Endothelial cell (in vitro differentiated cells): ENCODE measurements around the gene ALKBH8. TPM values are rescaled to one million over a fixed set of nuclear protein-coding genes. Genes with fewer than 3 reads are reported as not detected.
A peak's percentile ranks its signal among the peaks of the same experiment; 100 is the strongest.
"Not testable (repeated sequence)": the region's sequence is repeated elsewhere in the genome, so short reads cannot be mapped to it uniquely, and the experiment has no call there.

Experiments used
- DNase-seq: peaks from one replicate; pipeline ENCODE4 v3.0.0; 2021; ENCODE audit warnings: low spot score
- H3K27ac Mint-ChIP-seq: one replicate; pipeline ENCODE4 v1.8.0; 2021; ENCODE audit warnings: mixed read lengths, inconsistent platforms; ENCODE audit not compliant: unreplicated experiment
- H3K27me3 Mint-ChIP-seq: one replicate; pipeline ENCODE4 v1.8.0; 2021; ENCODE audit warnings: mild to moderate bottlenecking, moderate library complexity, mixed read lengths, inconsistent platforms; ENCODE audit not compliant: unreplicated experiment
- H3K36me3 Mint-ChIP-seq: one replicate; pipeline ENCODE4 v1.8.0; 2021; ENCODE audit warnings: mild to moderate bottlenecking, low read depth, mixed read lengths, inconsistent platforms; ENCODE audit not compliant: unreplicated experiment
- H3K4me1 Mint-ChIP-seq: one replicate; pipeline ENCODE4 v1.8.0; 2021; ENCODE audit warnings: mild to moderate bottlenecking, mixed read lengths, inconsistent platforms; ENCODE audit not compliant: unreplicated experiment
- H3K4me3 Mint-ChIP-seq: one replicate; pipeline ENCODE4 v1.8.0; 2021; ENCODE audit warnings: mild to moderate bottlenecking, mixed read lengths, inconsistent platforms; ENCODE audit not compliant: unreplicated experiment
- H3K9me3 Mint-ChIP-seq: one replicate; pipeline ENCODE4 v1.8.0; 2021; ENCODE audit warnings: mixed read lengths, inconsistent platforms; ENCODE audit not compliant: unreplicated experiment
- CTCF ChIP-seq: fragments of 200-600 bp; sonication (generic); IDR thresholded peaks from one replicate; pipeline ENCODE4 v1.5.0; 2021; ENCODE audit warnings: antibody characterized with exemption; ENCODE audit not compliant: unreplicated experiment
- total RNA-seq: library from RNA; stranded (reverse); fragmentation: NEBNext Ultra II Directional; extraction: Animal tissue kit (Norgen Biotek cat#: 25700); gene quantifications from one replicate; pipeline ENCODE4 v1.2.1, GENCODE V29; 2021; ENCODE audit not compliant: unreplicated experiment

ALKBH8 gene
- total RNA-seq, 1 donor from 2014 or later = 8.4 TPM

DNA sequence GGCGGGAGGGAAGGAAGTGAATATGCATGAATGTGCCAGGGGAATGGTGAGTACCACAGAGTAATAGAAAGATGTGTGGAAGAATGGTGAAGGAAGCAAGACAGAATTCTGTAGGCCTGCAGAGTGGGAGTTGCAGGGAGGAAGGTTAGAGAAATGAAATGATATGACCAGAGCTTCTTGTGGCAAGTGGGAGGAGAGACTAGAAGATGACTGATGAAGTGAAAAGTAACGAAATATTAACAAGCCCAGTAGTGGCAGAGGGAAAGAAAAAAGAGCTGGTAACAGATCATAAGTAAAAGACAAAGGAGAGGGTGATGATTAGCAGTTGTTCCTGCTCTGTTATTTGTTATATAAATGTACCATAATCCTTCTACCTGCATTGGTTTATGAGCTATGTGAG is 1.0 kb upstream of the ALKBH8 start:
- no peak overlapping the region for H3K27ac Mint-ChIP-seq
- peaks cover 1% of the 10 kb centered on the region for H3K27me3 Mint-ChIP-seq
- H3K4me3 Mint-ChIP-seq = peak overlapping the region; percentile 93
- H3K4me1 Mint-ChIP-seq = peaks cover 16% of the 10 kb centered on the region
- TF ChIP-seq CTCF = no peak
- DNase-seq = no peak
- H3K9me3 Mint-ChIP-seq = no peaks in the 10 kb centered on the region
- no peaks in the 10 kb centered on the region for H3K36me3 Mint-ChIP-seq

- not testable (repeated sequence) for DNase-seq
Observed at GRCh38 chr11:107565955-107566501, 493 bp upstream of the ALKBH8 start.

GRCh38 chr11:107564877-107565218 is 687 bp downstream of the ALKBH8 start:
- no peaks in the 10 kb centered on the region for H3K36me3 Mint-ChIP-seq
- peak overlapping the region; percentile 79 for H3K27ac Mint-ChIP-seq
- no peak for DNase-seq
- no peak for TF ChIP-seq CTCF
- peak overlapping the region; percentile 93 for H3K4me3 Mint-ChIP-seq
- peaks cover 16% of the 10 kb centered on the region for H3K4me1 Mint-ChIP-seq
- peaks cover 1% of the 10 kb centered on the region for H3K27me3 Mint-ChIP-seq
- H3K9me3 Mint-ChIP-seq = no peaks in the 10 kb centered on the region

More at GRCh38 chr11:107565955-107566501, 493 bp upstream of the ALKBH8 start:
- H3K27me3 Mint-ChIP-seq, H3K36me3 Mint-ChIP-seq, H3K9me3 Mint-ChIP-seq: not testable (repeated sequence)
- peaks cover 16% of the 10 kb centered on the region for H3K4me1 Mint-ChIP-seq
- H3K4me3 Mint-ChIP-seq = peak overlapping the region; percentile 93
- H3K27ac Mint-ChIP-seq = peak overlapping the region; percentile 79

DNA sequence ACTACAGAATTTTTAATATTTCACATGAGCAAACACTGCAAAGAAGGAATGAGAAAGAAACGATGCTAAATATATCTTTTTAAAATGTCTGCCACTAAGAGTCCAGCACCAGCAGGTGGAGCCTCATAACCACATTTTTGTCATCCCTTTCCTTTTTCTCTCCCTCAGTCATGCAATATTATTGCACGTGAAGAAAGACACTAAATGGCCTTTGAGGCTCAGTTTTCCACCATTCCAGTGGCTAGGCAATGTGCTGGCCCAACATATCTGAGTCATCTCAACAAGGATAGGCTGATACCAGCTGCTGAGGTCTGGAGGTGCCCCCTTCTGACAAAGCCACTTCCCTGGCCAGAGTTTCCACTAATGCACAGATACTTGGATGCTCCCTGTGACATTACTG is 1.8 kb downstream of the ALKBH8 start:
- no peak overlapping the region for H3K4me3 Mint-ChIP-seq
- peak; percentile 18 for DNase-seq
- H3K27ac Mint-ChIP-seq = no peak overlapping the region
- no peaks in the 10 kb centered on the region for H3K36me3 Mint-ChIP-seq
- peaks cover 16% of the 10 kb centered on the region for H3K4me1 Mint-ChIP-seq
- peaks cover 1% of the 10 kb centered on the region for H3K27me3 Mint-ChIP-seq
- TF ChIP-seq CTCF = peak; percentile 52
- no peaks in the 10 kb centered on the region for H3K9me3 Mint-ChIP-seq

DNA sequence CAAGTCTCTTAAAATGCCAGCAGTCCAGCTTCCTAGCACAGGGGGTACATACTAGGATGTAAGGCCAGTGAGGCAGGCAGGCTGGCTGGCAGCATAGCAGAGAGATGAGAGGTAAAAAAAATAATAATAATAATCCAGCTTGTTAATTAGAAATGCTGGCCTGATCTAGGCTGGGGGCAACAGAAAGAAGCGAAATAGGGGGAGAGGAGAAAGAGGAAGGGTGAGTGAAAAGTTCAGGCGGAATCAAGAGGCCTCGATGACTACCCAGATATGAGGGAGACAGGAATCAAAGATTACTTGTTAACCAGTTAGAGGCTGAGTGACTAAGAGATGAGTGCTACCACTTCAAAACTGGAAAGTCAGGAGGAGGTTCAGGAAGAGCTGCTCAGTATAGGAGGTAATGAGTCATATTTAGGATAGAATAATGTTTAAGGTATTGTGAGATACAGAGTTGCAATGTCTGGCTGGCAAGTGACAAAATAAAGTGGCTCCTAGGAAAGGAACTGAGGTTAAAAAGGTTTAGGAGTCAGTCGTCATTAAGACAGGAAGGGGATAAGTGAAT is 2.8 kb downstream of the ALKBH8 start:
- DNase-seq = no peak
- Mint-ChIP-seq H3K36me3 (no peaks in the 10 kb centered on the region), H3K27ac (no peak overlapping the region), H3K9me3 (no peaks in the 10 kb centered on the region), H3K4me3 (no peak overlapping the region), H3K4me1 (peaks cover 16% of the 10 kb centered on the region), H3K27me3 (peaks cover 1% of the 10 kb centered on the region)
- TF ChIP-seq CTCF = no peak
